Suprapubic skin (tissue), 4 donors: ENCODE measurements around the gene BLACAT1.
"Not testable (repeated sequence)": the region's sequence is repeated elsewhere in the genome, so short reads cannot be mapped to it uniquely, and the experiment has no call there.

Experiments
- CTCF ChIP-seq, 2 donors: fragments of 200-600 bp in 1 of 2; fragments of 450-650 bp in 1 of 2; sonication (generic) in 1 of 2; IDR thresholded peaks; one replicate each; pipeline ENCODE4 v1.5.1; 2016 to 2019; ENCODE audit warnings: antibody characterized with exemption in 2 of 2, mild to moderate bottlenecking in 1 of 2, moderate library complexity in 1 of 2
- POLR2A ChIP-seq, 2 donors: fragments of 450-650 bp; IDR thresholded peaks; one replicate each; pipeline ENCODE4 v1.6.1; 2017; ENCODE audit warnings: antibody characterized with exemption in 2 of 2, mild to moderate bottlenecking in 2 of 2, moderate library complexity in 2 of 2
- POLR2AphosphoS5 ChIP-seq, 3 donors: sonication (generic); formaldehyde crosslinking; IDR thresholded peaks; one replicate each; pipeline ENCODE4 v1.6.1; 2017; ENCODE audit warnings: antibody characterized with exemption in 3 of 3

- not testable (repeated sequence) for TF ChIP-seq POLR2AphosphoS5, CTCF, POLR2A (IDR thresholded peaks at IDR 0.05)
Observed at GRCh38 chr1:205478985-205479384, 23.1 kb upstream of the BLACAT1 start.
